Endothelial cell of umbilical vein (primary cell): Measurements from ENCODE around the gene PRKAG2. TPM values are rescaled to one million over a fixed set of nuclear protein-coding genes. Genes with fewer than 3 reads are reported as not detected.

Experiments
- BruUV-seq: library from RNA; stranded (reverse); fragments of 400-500 nt; replicated peaks from 2 replicates; lab custom pipeline; 2021; lab: Mats Ljungman, UMichigan
- CTCF ChIA-PET: fragments of 300-600, 350-600 bp; sonication (Branson Sonifier 250); formaldehyde crosslinking; loops from one replicate; lab custom pipeline; 2021; ENCODE audit warnings: antibody characterized with exemption, inconsistent platforms; lab: Charles Lee
- POLR2A ChIA-PET: fragments of 300-600, 350-600 bp; sonication (Branson Sonifier 250); formaldehyde crosslinking; loops from one replicate; lab custom pipeline; 2021; ENCODE audit warnings: antibody characterized with exemption, inconsistent platforms; lab: Charles Lee
- DNase-seq: peaks from one replicate; pipeline ENCODE4 v3.0.0-alpha.2; 2011; ENCODE audit warnings: low read depth, low spot score
- FAIRE-seq: peaks from 2 replicates; lab custom pipeline; 2011; peaks lifted over from hg19 to GRCh38; lab: Jason Lieb, UNC
- H2AFZ ChIP-seq: 2 replicates; pipeline ENCODE4 v1.6.0; 2012; ENCODE audit warnings: low read depth, low read length, control low read depth, inconsistent platforms
- H3K27ac ChIP-seq: 2 replicates; pipeline ENCODE4 v1.5.1; 2011; ENCODE audit warnings: low read depth, mild to moderate bottlenecking, control low read depth, low read length, moderate library complexity; ENCODE audit not compliant: insufficient read depth
- H3K27me3 ChIP-seq, 2 experiments: 2 replicates each; pipeline versions ENCODE4 v1.6.0 to v1.6.1; 2011; ENCODE audit warnings: low read length in 2 of 2, mixed read lengths in 1 of 2; ENCODE audit not compliant: control insufficient read depth in 2 of 2, insufficient read depth in 2 of 2
- H3K36me3 ChIP-seq, 2 experiments: 2 replicates in 1 of 2; 3 replicates in 1 of 2; pipeline ENCODE4 v1.5.1; 2011; ENCODE audit warnings: low read length in 2 of 2, mild to moderate bottlenecking in 1 of 2, moderate library complexity in 1 of 2; ENCODE audit not compliant: control insufficient read depth in 2 of 2, insufficient read depth in 2 of 2; ENCODE audit errors: extremely low read depth in 1 of 2
- H3K4me1 ChIP-seq: 3 replicates; pipeline ENCODE4 v1.5.1; 2011; ENCODE audit warnings: mild to moderate bottlenecking, low read length; ENCODE audit not compliant: control insufficient read depth, insufficient read depth; ENCODE audit errors: extremely low read depth
- H3K4me2 ChIP-seq: 2 replicates; pipeline ENCODE4 v1.6.1; 2011; ENCODE audit warnings: low read length, control low read depth, mixed read lengths; ENCODE audit not compliant: insufficient read depth
- H3K4me3 ChIP-seq, 3 experiments: fragments of 200-600 bp in 1 of 3; sonication (generic), shearing (Covaris generic) in 1 of 3; replicated peaks in 1 of 3; 2 replicates each; pipeline ENCODE4 v1.5.1; 2011 to 2016; ENCODE audit warnings: control low read depth in 3 of 3, low read length in 3 of 3, mild to moderate bottlenecking in 2 of 3, inconsistent platforms in 1 of 3, low read depth in 1 of 3, moderate library complexity in 1 of 3; ENCODE audit not compliant: insufficient read depth in 1 of 3
- H3K79me2 ChIP-seq: 2 replicates; pipeline ENCODE4 v1.6.0; 2012; ENCODE audit warnings: low read length, inconsistent platforms; ENCODE audit not compliant: control insufficient read depth, insufficient read depth
- H3K9ac ChIP-seq: replicated peaks from 2 replicates; pipeline ENCODE3; 2011; ENCODE audit warnings: low read length, control low read depth; ENCODE audit not compliant: insufficient read depth; ENCODE audit errors: extremely low read depth
- H3K9me1 ChIP-seq: replicated peaks from 3 replicates; pipeline ENCODE4 v1.6.0; 2011; ENCODE audit warnings: mild to moderate bottlenecking, low read length; ENCODE audit not compliant: control insufficient read depth, insufficient read depth; ENCODE audit errors: extremely low read depth
- H3K9me3 ChIP-seq: replicated peaks from 2 replicates; pipeline ENCODE4 v1.5.1; 2012; ENCODE audit warnings: low read length, inconsistent platforms; ENCODE audit not compliant: control insufficient read depth, insufficient read depth
- H4K20me1 ChIP-seq: replicated peaks from 2 replicates; pipeline ENCODE3; 2011; ENCODE audit warnings: mild to moderate bottlenecking, low read length; ENCODE audit not compliant: control insufficient read depth, insufficient read depth; ENCODE audit errors: extremely low read depth
- CTCF ChIP-seq, 2 donors: IDR thresholded peaks; 1 replicate in 1 of 2; 2 replicates in 1 of 2; pipeline ENCODE4 v1.5.1; 2011; ENCODE audit warnings: low read length in 2 of 2, mild to moderate bottlenecking in 2 of 2, moderate library complexity in 2 of 2, control low read depth in 1 of 2, inconsistent platforms in 1 of 2, low read depth in 1 of 2; ENCODE audit not compliant: insufficient read depth in 1 of 2; ENCODE audit errors: extremely low read depth in 1 of 2
- MYC ChIP-seq: IDR thresholded peaks from one replicate; pipeline ENCODE4 v1.6.1; 2011; ENCODE audit warnings: mild to moderate bottlenecking, low read depth, low read length
- POLR2AphosphoS5 ChIP-seq: IDR thresholded peaks from 2 replicates; pipeline ENCODE4 v1.6.1; 2012; ENCODE audit warnings: low read depth, mild to moderate bottlenecking, control low read depth, low read length, moderate library complexity; ENCODE audit not compliant: insufficient read depth
- dilution Hi-C: fragments of 300-500 bp; cut with MboI; formaldehyde crosslinking; loops from one replicate; pipeline ENCODE4 v1.15.0; 2019; ENCODE audit warnings: low sequenced_read_pairs; ENCODE audit not compliant: extremely low pct_ligation_motif_present
- intact Hi-C: fragments of 100-400 bp; cut with micrococcal nuclease; formaldehyde crosslinking; loops from one replicate; pipeline ENCODE4 v1.10.0; 2022
- polyA plus RNA-seq, 4 experiments: library from polyadenylated mRNA; depleted of rRNA in 3 of 4; stranded (reverse) in 3 of 4; unstranded in 1 of 4; fragments of >200 nt; gene quantifications; 2 replicates each; pipeline versions ENCODE4 v1.2.1 to v1.2.3, GENCODE V29; 2011 to 2012; ENCODE audit warnings: missing spikeins in 1 of 4
- total RNA-seq: library from RNA; stranded (reverse); gene quantifications from 2 replicates; pipeline ENCODE4 v1.2.3, GENCODE V29; 2021

Gene PRKAG2
- total and polyA plus RNA-seq, 2 donors (not counting 3 experiments of a cell fraction or from before 2014, with no cell fraction given) = 19.3 to 51.5 TPM

GRCh38 chr7:151796871-151797537 lies 79.9 kb downstream of the PRKAG2 start:
- BruUV-seq = no TSS peak
- H3K27ac ChIP-seq = no peak overlapping the region

More at GRCh38 chr7:151796871-151797537, 79.9 kb downstream of the PRKAG2 start:
- no peaks in the 10 kb centered on the region for H3K36me3 ChIP-seq
- H2AFZ ChIP-seq = no peak overlapping the region
- ChIA-PET POLR2A (interaction anchor here (0.6 kb wide), 1 partner anchor 482 kb away, joined by 5 read pairs; no protein-coding TSS in a partner anchor), CTCF (interaction anchor here (7.6 kb wide), 1 partner anchor 15 kb away, joined by 51 read pairs; no protein-coding TSS in a partner anchor)
- no peaks in the 10 kb centered on the region for H3K27me3 ChIP-seq
- no peaks in the 10 kb centered on the region for H3K9me3 ChIP-seq
- no peak overlapping the region for H3K4me3 ChIP-seq
- H4K20me1 ChIP-seq = no peaks in the 10 kb centered on the region
- no peak overlapping the region for H3K4me2 ChIP-seq
- TF ChIP-seq MYC (no peak), CTCF (IDR thresholded peaks at IDR 0.05; ENCODE audit: extremely low read depth in 1 of 2, insufficient read depth in 1 of 2, low read depth in 1 of 2, low read length in 2 of 2) (no peak), POLR2AphosphoS5 (no peak)
- dilution Hi-C loops = no loop called here
- no peaks in the 10 kb centered on the region for H3K4me1 ChIP-seq
- DNase-seq (no peak), FAIRE-seq (no peak)
- no peaks in the 10 kb centered on the region for H3K79me2 ChIP-seq
- intact Hi-C loops = no loop called here
- no peak overlapping the region for H3K9ac ChIP-seq
- no peaks in the 10 kb centered on the region for H3K9me1 ChIP-seq
